ENCODE data around the gene EDARADD.

Gene EDARADD

GRCh38 chr1:236429715-236430274 is 35.7 kb downstream of the EDARADD start:
- no peak for DNase-seq (ENCODE audit: low read depth)
- TF ChIP-seq, protein P1, sequence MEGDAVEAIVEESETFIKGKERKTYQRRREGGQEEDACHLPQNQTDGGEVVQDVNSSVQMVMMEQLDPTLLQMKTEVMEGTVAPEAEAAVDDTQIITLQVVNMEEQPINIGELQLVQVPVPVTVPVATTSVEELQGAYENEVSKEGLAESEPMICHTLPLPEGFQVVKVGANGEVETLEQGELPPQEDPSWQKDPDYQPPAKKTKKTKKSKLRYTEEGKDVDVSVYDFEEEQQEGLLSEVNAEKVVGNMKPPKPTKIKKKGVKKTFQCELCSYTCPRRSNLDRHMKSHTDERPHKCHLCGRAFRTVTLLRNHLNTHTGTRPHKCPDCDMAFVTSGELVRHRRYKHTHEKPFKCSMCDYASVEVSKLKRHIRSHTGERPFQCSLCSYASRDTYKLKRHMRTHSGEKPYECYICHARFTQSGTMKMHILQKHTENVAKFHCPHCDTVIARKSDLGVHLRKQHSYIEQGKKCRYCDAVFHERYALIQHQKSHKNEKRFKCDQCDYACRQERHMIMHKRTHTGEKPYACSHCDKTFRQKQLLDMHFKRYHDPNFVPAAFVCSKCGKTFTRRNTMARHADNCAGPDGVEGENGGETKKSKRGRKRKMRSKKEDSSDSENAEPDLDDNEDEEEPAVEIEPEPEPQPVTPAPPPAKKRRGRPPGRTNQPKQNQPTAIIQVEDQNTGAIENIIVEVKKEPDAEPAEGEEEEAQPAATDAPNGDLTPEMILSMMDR (IDR thresholded peaks at IDR 0.05; ENCODE audit: insufficient read depth, low read depth, low read length, missing control alignments) = no peak
- no peak overlapping the region for H3K4me3 ChIP-seq (ENCODE audit: low read length)

- no peak overlapping the region for H3K4me3 ChIP-seq (ENCODE audit: low read length)
- TF ChIP-seq, protein P1 (IDR thresholded peaks at IDR 0.05; ENCODE audit: insufficient read depth, low read depth, low read length, missing control alignments) = no peak
- DNase-seq (ENCODE audit: low read depth) = no peak
Measured at GRCh38 chr1:236433819-236434315, 39.8 kb downstream of the EDARADD start.

DNA sequence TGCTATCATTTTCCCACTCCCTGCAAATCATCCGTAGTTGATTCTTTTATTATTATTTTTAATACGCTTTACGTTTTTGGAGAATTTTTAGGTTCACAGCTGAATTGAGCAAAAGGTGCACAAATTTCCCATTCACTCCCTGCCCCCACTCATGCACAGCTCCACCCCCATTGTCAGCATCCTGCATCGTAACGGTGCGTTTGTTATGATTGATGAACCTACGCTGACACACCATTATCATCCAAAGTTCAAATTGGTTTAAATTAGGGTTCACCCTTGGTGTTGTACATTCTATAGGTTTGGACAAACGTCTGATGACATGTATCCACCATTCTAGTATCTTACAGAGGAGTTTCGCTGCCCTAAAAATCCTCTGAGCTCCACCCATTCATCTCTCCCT is 44.5 kb downstream of the EDARADD start:
- TF ChIP-seq, protein P1 (IDR thresholded peaks at IDR 0.05; ENCODE audit: insufficient read depth, low read depth, low read length, missing control alignments) = no peak
- no peak for DNase-seq (ENCODE audit: low read depth)
- H3K4me3 ChIP-seq (ENCODE audit: low read length) = no peak overlapping the region

DNA sequence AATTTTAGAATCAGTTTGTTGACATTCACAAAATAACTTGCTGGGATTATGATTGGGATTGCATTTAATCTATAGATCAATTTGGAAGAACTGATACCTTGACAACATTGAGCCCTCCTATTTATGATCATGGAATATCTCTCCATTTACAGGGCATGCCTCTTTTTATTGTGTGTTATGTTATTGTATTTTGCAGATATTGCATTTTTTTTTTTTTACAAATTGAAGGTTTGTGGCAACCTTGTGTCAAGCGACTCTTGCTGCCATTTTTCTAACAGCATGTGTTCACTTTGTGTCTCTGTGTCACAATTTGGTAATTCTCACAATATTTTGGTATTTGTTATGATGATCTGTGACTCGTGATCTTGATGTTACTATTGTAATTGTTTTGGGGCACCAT is 46.3 kb downstream of the EDARADD start:
- TF ChIP-seq, protein P1 (IDR thresholded peaks at IDR 0.05; ENCODE audit: insufficient read depth, low read depth, low read length, missing control alignments) = no peak
- no peak for DNase-seq (ENCODE audit: low read depth)
- H3K4me3 ChIP-seq (ENCODE audit: low read length) = no peak overlapping the region

GRCh38 chr1:236450779-236451178 is 56.7 kb downstream of the EDARADD start:
- no peak overlapping the region for H3K4me3 ChIP-seq (ENCODE audit: low read length)
- TF ChIP-seq, protein P1 (IDR thresholded peaks at IDR 0.05; ENCODE audit: insufficient read depth, low read depth, low read length, missing control alignments) = no peak
- no peak for DNase-seq (ENCODE audit: low read depth)

DNA sequence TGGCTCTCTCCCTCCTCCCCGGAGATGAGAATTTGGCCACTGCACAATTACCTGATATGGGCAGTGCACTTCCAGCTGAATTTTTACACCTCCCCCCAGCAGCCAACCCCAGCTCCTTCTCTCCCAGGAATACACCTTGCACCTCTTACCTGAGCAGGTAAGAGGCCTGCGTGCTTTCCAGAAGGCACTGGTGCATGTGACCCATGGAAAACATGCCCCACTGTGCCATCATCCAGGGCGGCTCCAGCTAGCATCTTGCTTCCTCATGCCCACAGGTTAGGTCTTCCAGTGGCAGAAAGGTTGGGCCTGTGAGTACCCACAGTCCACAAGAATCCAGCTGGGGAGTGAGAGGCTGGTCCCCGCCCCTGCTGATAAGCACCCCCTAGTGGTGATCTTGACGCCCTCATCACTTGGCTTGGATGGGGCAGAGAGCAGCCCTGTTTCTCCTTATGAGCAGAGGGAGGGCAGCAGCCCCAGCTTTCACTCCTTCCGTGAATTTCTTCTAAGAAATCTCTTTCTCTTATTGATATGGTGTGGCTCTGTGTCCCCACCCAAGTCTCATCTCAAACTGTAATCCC is 57.8 kb downstream of the EDARADD start:
- DNase-seq (ENCODE audit: low read depth) = peak; percentile 33
- H3K4me3 ChIP-seq (ENCODE audit: low read length) = no peak overlapping the region
- TF ChIP-seq, protein P1 (IDR thresholded peaks at IDR 0.05; ENCODE audit: insufficient read depth, low read depth, low read length, missing control alignments) = peak; percentile 20

- peak; percentile 93 for DNase-seq (ENCODE audit: low read depth)
- TF ChIP-seq, protein P1 (IDR thresholded peaks at IDR 0.05; ENCODE audit: insufficient read depth, low read depth, low read length, missing control alignments) = no peak
- no peak overlapping the region for H3K4me3 ChIP-seq (ENCODE audit: low read length)
Measured at GRCh38 chr1:236455243-236455642, 61.2 kb downstream of the EDARADD start.

All from epithelial cell of esophagus (primary cell).